Trophoblast cell (in vitro differentiated cells and primary cell): ENCODE measurements around the gene ARHGAP26.
A peak's percentile ranks its signal among the peaks of the same experiment; 100 is the strongest.

ENCODE experiments used
- DNase-seq, 2 donors: peaks; one replicate each; pipeline ENCODE4 v3.0.0-alpha.2; 2016
- H2AFZ ChIP-seq: 2 replicates; pipeline ENCODE4 v1.6.1; 2013; ENCODE audit warnings: low read length, moderate library complexity, mild to moderate bottlenecking; ENCODE audit not compliant: insufficient read depth, poor library complexity
- H2AK5ac ChIP-seq: 2 replicates; pipeline ENCODE4 v1.6.1; 2013; ENCODE audit warnings: mild to moderate bottlenecking, low read length
- H2BK120ac ChIP-seq: 2 replicates; pipeline ENCODE4 v1.6.1; 2013; ENCODE audit warnings: low read length, mild to moderate bottlenecking, moderate library complexity; ENCODE audit not compliant: insufficient read depth, poor library complexity
- H2BK12ac ChIP-seq: 2 replicates; pipeline ENCODE4 v1.6.1; 2013; ENCODE audit warnings: mild to moderate bottlenecking, low read length, moderate library complexity
- H2BK5ac ChIP-seq: 2 replicates; pipeline ENCODE4 v1.6.1; 2013; ENCODE audit warnings: low read length, low read depth, moderate library complexity, mild to moderate bottlenecking; ENCODE audit not compliant: poor library complexity
- H3K14ac ChIP-seq: 2 replicates; pipeline ENCODE4 v1.6.1; 2013; ENCODE audit warnings: mild to moderate bottlenecking, low read length
- H3K18ac ChIP-seq: 2 replicates; pipeline ENCODE4 v1.6.1; 2013; ENCODE audit warnings: mild to moderate bottlenecking, low read length
- H3K23ac ChIP-seq: 2 replicates; pipeline ENCODE4 v1.6.1; 2013; ENCODE audit warnings: low read length
- H3K27ac ChIP-seq: 2 replicates; pipeline ENCODE4 v1.5.1; 2013; ENCODE audit warnings: low read depth, mild to moderate bottlenecking, inconsistent platforms, low read length, moderate library complexity
- H3K27me3 ChIP-seq: 2 replicates; pipeline ENCODE4 v1.6.1; 2013; ENCODE audit warnings: inconsistent platforms, mild to moderate bottlenecking, low read length, moderate library complexity; ENCODE audit not compliant: insufficient read depth
- H3K36me3 ChIP-seq, 2 experiments: 1 replicate in 1 of 2; 2 replicates in 1 of 2; pipeline ENCODE4 v1.6.1; 2013; ENCODE audit warnings: low read length in 2 of 2, mild to moderate bottlenecking in 2 of 2, moderate library complexity in 1 of 2; ENCODE audit not compliant: insufficient read depth in 2 of 2, control insufficient read depth in 1 of 2
- H3K4ac ChIP-seq: 2 replicates; pipeline ENCODE4 v1.6.1; 2013; ENCODE audit warnings: low read depth, mild to moderate bottlenecking, low read length, moderate library complexity
- H3K4me1 ChIP-seq, 2 experiments: 1 replicate in 1 of 2; 2 replicates in 1 of 2; pipeline ENCODE4 v1.6.1; 2013; ENCODE audit warnings: low read length in 2 of 2, mild to moderate bottlenecking in 2 of 2, moderate library complexity in 1 of 2; ENCODE audit not compliant: insufficient read depth in 2 of 2, control insufficient read depth in 1 of 2
- H3K4me2 ChIP-seq: 2 replicates; pipeline ENCODE4 v1.6.1; 2013; ENCODE audit warnings: inconsistent platforms, mild to moderate bottlenecking, low read length, moderate library complexity
- H3K4me3 ChIP-seq: 2 replicates; pipeline ENCODE4 v1.5.1; 2013; ENCODE audit warnings: mild to moderate bottlenecking, low read depth, low read length, inconsistent platforms
- H3K79me1 ChIP-seq: one replicate; pipeline ENCODE4 v1.6.1; 2013; ENCODE audit warnings: low read length
- H3K79me2 ChIP-seq: 2 replicates; pipeline ENCODE4 v1.6.1; 2013; ENCODE audit warnings: low read length, mild to moderate bottlenecking; ENCODE audit not compliant: control insufficient read depth, insufficient read depth, poor library complexity
- H3K9ac ChIP-seq: 2 replicates; pipeline ENCODE4 v1.6.1; 2013; ENCODE audit warnings: mild to moderate bottlenecking, low read length
- H3K9me3 ChIP-seq: 2 replicates; pipeline ENCODE4 v1.6.1; 2013; ENCODE audit warnings: low read depth, mild to moderate bottlenecking, control low read depth, inconsistent platforms, low read length; ENCODE audit not compliant: insufficient read depth
- H4K12ac ChIP-seq: 2 replicates; pipeline ENCODE4 v1.6.1; 2013; ENCODE audit warnings: low read depth, mild to moderate bottlenecking, low read length, moderate library complexity
- H4K8ac ChIP-seq: 2 replicates; pipeline ENCODE4 v1.6.1; 2013; ENCODE audit warnings: low read depth, mild to moderate bottlenecking, low read length, moderate library complexity
- H4K91ac ChIP-seq: one replicate; pipeline ENCODE4 v1.6.1; 2013; ENCODE audit warnings: low read depth, mild to moderate bottlenecking, low read length, moderate library complexity
- WGBS: extraction: QIAGEN DNeasy Blood & Tissue Kit; methylation state at CpG from one replicate; pipeline ENCODE4 v1.1.7; 2013; ENCODE audit warnings: missing lambda C conversion rate; ENCODE audit not compliant: insufficient read length, insufficient coverage; ENCODE audit errors: extremely low coverage; 5-methylcytosine and 5-hydroxymethylcytosine counted together

Gene ARHGAP26

GRCh38 chr5:142724821-142725220 is 45.4 kb upstream of the ARHGAP26 start:
- Histone ChIP-seq H4K8ac (no peak overlapping the region), H3K27ac (no peak overlapping the region), H4K91ac (no peak overlapping the region), H2AFZ (no peak overlapping the region), H2BK120ac (no peak overlapping the region), H3K79me1 (no peaks in the 10 kb centered on the region), H3K9ac (no peak overlapping the region), H3K4me3 (no peak overlapping the region), H3K4ac (no peak overlapping the region), H2AK5ac (no peak overlapping the region), H3K9me3 (peaks cover 2% of the 10 kb centered on the region), H2BK12ac (no peak overlapping the region), H3K36me3 (no peaks in the 10 kb centered on the region), H4K12ac (no peak overlapping the region), H3K4me1 (peaks cover 0 to 8% of the 10 kb centered on the region in 2 experiments), H3K23ac (no peak overlapping the region), H3K79me2 (no peaks in the 10 kb centered on the region), H3K27me3 (no peaks in the 10 kb centered on the region), H2BK5ac (no peak overlapping the region), H3K4me2 (no peak overlapping the region), H3K18ac (no peak overlapping the region), H3K14ac (no peak overlapping the region)
- no CpG with 5 or more reads among the region's 9 CpGs for WGBS
- DNase-seq, result no peak

- H4K91ac ChIP-seq, result no peak overlapping the region
- DNase-seq, result peak; percentile 32 to 88
- peaks cover 2% of the 10 kb centered on the region for H3K9me3 ChIP-seq
- no peaks in the 10 kb centered on the region for H3K79me1 ChIP-seq
- peaks cover 0 to 5% of the 10 kb centered on the region in 2 experiments for H3K4me1 ChIP-seq
- no peaks in the 10 kb centered on the region for H3K36me3 ChIP-seq
- no peak overlapping the region for H2BK12ac ChIP-seq
- no peak overlapping the region for H3K14ac ChIP-seq
- no peak overlapping the region for H3K4me2 ChIP-seq
- H3K9ac ChIP-seq, result no peak overlapping the region
- H2AFZ ChIP-seq, result no peak overlapping the region
- no peaks in the 10 kb centered on the region for H3K27me3 ChIP-seq
- no peak overlapping the region for H4K8ac ChIP-seq
- no peak overlapping the region for H2BK120ac ChIP-seq
- no peak overlapping the region for H2BK5ac ChIP-seq
- H2AK5ac ChIP-seq, result no peak overlapping the region
- no peaks in the 10 kb centered on the region for H3K79me2 ChIP-seq
- H3K27ac ChIP-seq, result no peak overlapping the region
- no CpG with 5 or more reads among the region's 4 CpGs for WGBS
- no peak overlapping the region for H3K4me3 ChIP-seq
- H3K4ac ChIP-seq, result no peak overlapping the region
- H4K12ac ChIP-seq, result no peak overlapping the region
- no peak overlapping the region for H3K23ac ChIP-seq
- no peak overlapping the region for H3K18ac ChIP-seq
Observed at GRCh38 chr5:142725231-142726187, 44.7 kb upstream of the ARHGAP26 start.

- peak in 1 of 2 donors; percentile 51 for DNase-seq
- WGBS, result no CpG with 5 or more reads among the region's 2 CpGs
- H3K18ac ChIP-seq, result no peak overlapping the region
Observed at GRCh38 chr5:142726188-142726731, 43.9 kb upstream of the ARHGAP26 start.

GRCh38 chr5:142727735-142728047 is 42.5 kb upstream of the ARHGAP26 start:
- H3K27me3 ChIP-seq, result no peaks in the 10 kb centered on the region
- no peak overlapping the region for H2AFZ ChIP-seq
- no peak overlapping the region for H4K91ac ChIP-seq
- H2BK120ac ChIP-seq, result no peak overlapping the region
- no peak overlapping the region for H4K8ac ChIP-seq
- no CpG with 5 or more reads among the region's 2 CpGs for WGBS
- no peaks in the 10 kb centered on the region for H3K4me1 ChIP-seq
- no peak overlapping the region for H3K4me2 ChIP-seq
- no peaks in the 10 kb centered on the region for H3K36me3 ChIP-seq
- H3K4me3 ChIP-seq, result no peak overlapping the region
- no peak overlapping the region for H2BK5ac ChIP-seq
- H3K79me1 ChIP-seq, result no peaks in the 10 kb centered on the region
- no peak for DNase-seq
- no peak overlapping the region for H3K9ac ChIP-seq
- no peak overlapping the region for H2BK12ac ChIP-seq
- no peak overlapping the region for H3K14ac ChIP-seq
- H3K79me2 ChIP-seq, result no peaks in the 10 kb centered on the region
- peaks cover 2% of the 10 kb centered on the region for H3K9me3 ChIP-seq
- no peak overlapping the region for H3K23ac ChIP-seq
- no peak overlapping the region for H4K12ac ChIP-seq
- H2AK5ac ChIP-seq, result no peak overlapping the region
- no peak overlapping the region for H3K18ac ChIP-seq
- H3K27ac ChIP-seq, result no peak overlapping the region
- H3K4ac ChIP-seq, result no peak overlapping the region

More at GRCh38 chr5:142726188-142726731, 43.9 kb upstream of the ARHGAP26 start:
- Histone ChIP-seq H3K27me3 (no peaks in the 10 kb centered on the region), H3K9me3 (peaks cover 2% of the 10 kb centered on the region), H4K12ac (no peak overlapping the region), H3K14ac (no peak overlapping the region), H2AFZ (no peak overlapping the region), H3K27ac (no peak overlapping the region), H4K8ac (no peak overlapping the region), H3K79me1 (no peaks in the 10 kb centered on the region), H3K9ac (no peak overlapping the region), H4K91ac (no peak overlapping the region), H3K4me1 (no peaks in the 10 kb centered on the region), H2AK5ac (no peak overlapping the region), H3K36me3 (no peaks in the 10 kb centered on the region), H3K4me3 (no peak overlapping the region), H2BK120ac (no peak overlapping the region), H2BK12ac (no peak overlapping the region), H2BK5ac (no peak overlapping the region), H3K79me2 (no peaks in the 10 kb centered on the region), H3K4ac (no peak overlapping the region), H3K4me2 (no peak overlapping the region), H3K23ac (no peak overlapping the region)
